Kidney (tissue), 14 donors: Measurements from ENCODE around the gene CRYZL1. TPM values are rescaled to one million over a fixed set of nuclear protein-coding genes. Genes with fewer than 3 reads are reported as not detected.

ENCODE experiments used
- DNase-seq, 5 donors: peaks; one replicate each; pipeline ENCODE4 v3.0.0-alpha.2; 2013 to 2020
- FAIRE-seq: peaks from 2 replicates; lab custom pipeline; 2012; peaks lifted over from hg19 to GRCh38; lab: Jason Lieb, UNC
- H3K27ac ChIP-seq, 2 donors: one replicate each; pipeline ENCODE4 v1.7.0; 2013; ENCODE audit warnings: low read depth in 2 of 2, low read length in 2 of 2, inconsistent platforms in 1 of 2
- H3K27me3 ChIP-seq: one replicate; pipeline ENCODE4 v1.7.1; 2013; ENCODE audit warnings: low read length, inconsistent platforms; ENCODE audit not compliant: control insufficient read depth, insufficient read depth
- H3K36me3 ChIP-seq, 3 donors: one replicate each; pipeline versions ENCODE4 v1.7.0 to v1.7.1; 2013; ENCODE audit warnings: low read length in 3 of 3, control low read depth in 1 of 3, inconsistent platforms in 1 of 3; ENCODE audit not compliant: insufficient read depth in 3 of 3, control insufficient read depth in 2 of 3
- H3K4me1 ChIP-seq, 3 donors: one replicate each; pipeline versions ENCODE4 v1.7.0 to v1.7.1; 2013; ENCODE audit warnings: low read length in 3 of 3, inconsistent platforms in 1 of 3, low read depth in 1 of 3; ENCODE audit not compliant: control insufficient read depth in 2 of 3, insufficient read depth in 2 of 3
- H3K4me3 ChIP-seq, 3 donors: one replicate each; pipeline versions ENCODE4 v1.7.0 to v1.8.1; 2013; ENCODE audit warnings: low read length in 3 of 3, control low read depth in 1 of 3, inconsistent platforms in 1 of 3
- H3K9ac ChIP-seq, 3 donors: one replicate each; pipeline versions ENCODE4 v1.7.0 to v1.7.1; 2013; ENCODE audit warnings: low read length in 3 of 3, control low read depth in 1 of 3, inconsistent platforms in 1 of 3
- H3K9me3 ChIP-seq, 3 donors: one replicate each; pipeline versions ENCODE4 v1.7.0 to v1.7.1; 2013; ENCODE audit warnings: low read length in 3 of 3, control low read depth in 1 of 3, inconsistent platforms in 1 of 3; ENCODE audit not compliant: control insufficient read depth in 2 of 3, insufficient read depth in 1 of 3
- intact Hi-C: fragments of 100-400 bp; cut with DNase I; formaldehyde crosslinking; loops from one replicate; pipeline ENCODE4 v1.11.1; 2022
- polyA plus RNA-seq: library from polyadenylated mRNA; stranded (reverse); fragments of 350-450 nt; fragmentation: Illumina TruSeq; extraction: RNeasy Lipid Tissue Mini Kit (QIAGEN cat#74804); gene quantifications from one replicate; pipeline ENCODE4 v1.2.3, GENCODE V29; 2014; ENCODE audit warnings: low read depth, low replicate concordance; ENCODE audit not compliant: insufficient read depth
- total RNA-seq: library from RNA; stranded (reverse); fragmentation: NEBNext Ultra II Directional; extraction: Animal tissue kit (Norgen Biotek cat#: 25700); gene quantifications from one replicate; pipeline ENCODE4 v1.2.1, GENCODE V29; 2021
- TF ChIP-seq, protein P1 (sequence below): IDR thresholded peaks from 3 replicates; pipeline ENCODE4 v1.5.1; 2012; ENCODE audit warnings: mild to moderate bottlenecking, moderate library complexity, borderline replicate concordance; ENCODE audit not compliant: insufficient read depth; ENCODE audit errors: extremely low read depth
- donor health status: control.
- donor health status: control.
- donor health status: control.
- donor health status: control.
- donor health status: control.
- donor health status: DM: yes; HTN: yes; CAD: no.
- donor health status: Normal renal cell carcinoma (clear cell type).

Gene CRYZL1
- total and polyA plus RNA-seq, 2 donors from 2014 or later: 34.1 to 40.8 TPM

DNA sequence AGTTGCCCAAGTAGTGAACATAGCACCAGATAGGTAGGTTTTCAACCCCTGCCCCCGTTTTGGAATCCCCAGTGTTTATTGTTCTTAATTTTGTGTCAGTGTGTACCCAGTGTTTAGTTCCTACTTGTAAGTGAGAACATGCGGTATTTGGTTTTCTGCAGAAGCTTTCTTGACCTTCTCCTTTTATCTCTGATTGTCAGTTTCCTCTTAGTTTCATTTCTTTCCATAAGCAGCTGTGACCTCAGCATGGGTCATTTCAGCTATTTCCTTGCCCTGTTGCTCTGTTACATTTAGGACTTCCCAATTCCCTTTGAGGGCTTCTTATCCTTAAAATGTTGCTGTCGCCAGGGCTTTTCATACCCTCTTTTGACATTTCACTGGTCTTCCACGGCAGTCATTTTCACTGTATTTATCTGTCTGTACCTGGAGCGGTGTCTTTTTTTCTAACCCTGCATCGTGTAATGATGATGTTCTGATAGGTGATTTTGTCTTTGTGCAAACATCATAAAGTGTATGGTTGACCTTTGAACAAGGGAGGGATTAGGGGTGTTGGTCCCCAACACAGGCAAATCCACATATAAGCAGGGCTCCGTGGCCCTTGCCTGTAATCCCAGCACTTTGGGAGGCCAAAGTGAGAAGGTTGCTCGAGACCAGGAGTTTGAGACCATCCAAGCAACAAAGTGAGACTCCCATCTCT, 15.7 kb upstream of the CRYZL1 start:
- FAIRE-seq (no peak), DNase-seq (peak in 1 of 5 donors; percentile 59)
- H3K27ac ChIP-seq: no peak overlapping the region
- H3K9me3 ChIP-seq: no peaks in the 10 kb centered on the region
- intact Hi-C loops: no loop called here
- H3K9ac ChIP-seq: no peak overlapping the region
- peaks cover 0 to 14% (median 9%) of the 10 kb centered on the region in 3 donors for H3K4me1 ChIP-seq
- H3K36me3 ChIP-seq: no peaks in the 10 kb centered on the region
- TF ChIP-seq, protein P1, sequence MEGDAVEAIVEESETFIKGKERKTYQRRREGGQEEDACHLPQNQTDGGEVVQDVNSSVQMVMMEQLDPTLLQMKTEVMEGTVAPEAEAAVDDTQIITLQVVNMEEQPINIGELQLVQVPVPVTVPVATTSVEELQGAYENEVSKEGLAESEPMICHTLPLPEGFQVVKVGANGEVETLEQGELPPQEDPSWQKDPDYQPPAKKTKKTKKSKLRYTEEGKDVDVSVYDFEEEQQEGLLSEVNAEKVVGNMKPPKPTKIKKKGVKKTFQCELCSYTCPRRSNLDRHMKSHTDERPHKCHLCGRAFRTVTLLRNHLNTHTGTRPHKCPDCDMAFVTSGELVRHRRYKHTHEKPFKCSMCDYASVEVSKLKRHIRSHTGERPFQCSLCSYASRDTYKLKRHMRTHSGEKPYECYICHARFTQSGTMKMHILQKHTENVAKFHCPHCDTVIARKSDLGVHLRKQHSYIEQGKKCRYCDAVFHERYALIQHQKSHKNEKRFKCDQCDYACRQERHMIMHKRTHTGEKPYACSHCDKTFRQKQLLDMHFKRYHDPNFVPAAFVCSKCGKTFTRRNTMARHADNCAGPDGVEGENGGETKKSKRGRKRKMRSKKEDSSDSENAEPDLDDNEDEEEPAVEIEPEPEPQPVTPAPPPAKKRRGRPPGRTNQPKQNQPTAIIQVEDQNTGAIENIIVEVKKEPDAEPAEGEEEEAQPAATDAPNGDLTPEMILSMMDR: no peak
- no peaks in the 10 kb centered on the region for H3K27me3 ChIP-seq
- no peak overlapping the region for H3K4me3 ChIP-seq

DNA sequence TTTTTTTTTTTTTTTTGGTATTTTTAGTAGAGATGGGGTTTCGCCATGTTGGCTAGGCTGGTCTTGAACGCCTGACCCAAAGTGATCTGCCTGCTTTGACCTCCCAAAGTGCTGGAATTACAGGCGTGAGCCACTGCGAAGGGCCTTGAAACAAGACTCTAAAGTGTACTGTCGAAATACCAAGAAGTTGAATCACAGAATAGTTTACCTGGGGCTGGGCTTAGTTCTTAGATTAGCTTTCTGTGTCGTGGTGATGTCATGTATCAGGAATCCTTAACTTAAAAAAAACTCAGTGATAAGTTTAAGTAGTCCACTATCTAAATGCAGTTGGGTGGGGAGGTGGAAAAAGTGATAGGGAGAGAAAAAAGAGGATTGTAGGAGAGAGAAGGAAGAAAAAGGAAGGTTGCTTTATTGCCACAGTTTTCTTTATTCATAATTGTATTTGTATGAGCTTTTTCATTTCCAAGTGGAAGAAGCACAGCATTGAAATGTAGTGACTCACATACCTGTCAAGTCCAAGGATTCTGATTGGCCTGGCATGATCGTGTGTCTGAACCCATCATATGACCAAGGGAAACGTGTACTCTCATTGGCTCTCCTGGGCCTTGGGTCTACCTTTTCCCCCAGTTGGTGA, 14.2 kb upstream of the CRYZL1 start:
- peak overlapping the region; percentile 9 to 15 for H3K27ac ChIP-seq
- FAIRE-seq: no peak

DNA sequence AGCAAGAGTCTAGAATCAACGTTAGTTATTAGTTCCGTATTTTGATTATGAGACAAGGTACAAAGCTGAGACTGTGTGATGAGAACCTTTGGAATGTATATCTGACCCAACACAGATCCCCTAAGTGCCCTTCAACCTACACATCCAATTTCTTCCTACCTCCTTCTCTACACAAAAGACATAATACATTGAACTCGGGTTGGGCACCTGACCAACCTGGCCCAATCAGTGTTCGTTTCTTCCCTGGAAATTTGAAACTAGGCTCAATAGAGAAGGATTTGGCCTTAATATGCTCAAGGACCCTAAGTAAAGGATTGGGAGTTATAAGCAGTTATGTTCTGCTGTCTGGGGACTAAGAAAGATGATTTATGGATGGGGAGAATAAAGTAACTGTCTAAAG, 12.9 kb upstream of the CRYZL1 start:
- H3K4me3 ChIP-seq: no peak overlapping the region
- H3K9me3 ChIP-seq: no peaks in the 10 kb centered on the region
- H3K36me3 ChIP-seq: no peaks in the 10 kb centered on the region
- no peak overlapping the region for H3K27ac ChIP-seq
- no peaks in the 10 kb centered on the region for H3K27me3 ChIP-seq
- intact Hi-C loops: no loop called here
- peaks cover 0 to 12% (median 12%) of the 10 kb centered on the region in 3 donors for H3K4me1 ChIP-seq
- TF ChIP-seq, protein P1: no peak
- no peak for FAIRE-seq
- DNase-seq: no peak
- no peak overlapping the region for H3K9ac ChIP-seq

More for the DNA sequence above, 14.2 kb upstream of the CRYZL1 start:
- Histone ChIP-seq H3K4me1 (peaks cover 0 to 14% (median 9%) of the 10 kb centered on the region in 3 donors), H3K4me3 (no peak overlapping the region), H3K9me3 (no peaks in the 10 kb centered on the region), H3K36me3 (no peaks in the 10 kb centered on the region), H3K27me3 (no peaks in the 10 kb centered on the region), H3K9ac (no peak overlapping the region)
- intact Hi-C loops: no loop called here
- TF ChIP-seq, protein P1: no peak
- DNase-seq: peak in 2 of 5 donors; percentile 35 to 58
